Measurements from ENCODE around the gene LKAAEAR1.

DNA sequence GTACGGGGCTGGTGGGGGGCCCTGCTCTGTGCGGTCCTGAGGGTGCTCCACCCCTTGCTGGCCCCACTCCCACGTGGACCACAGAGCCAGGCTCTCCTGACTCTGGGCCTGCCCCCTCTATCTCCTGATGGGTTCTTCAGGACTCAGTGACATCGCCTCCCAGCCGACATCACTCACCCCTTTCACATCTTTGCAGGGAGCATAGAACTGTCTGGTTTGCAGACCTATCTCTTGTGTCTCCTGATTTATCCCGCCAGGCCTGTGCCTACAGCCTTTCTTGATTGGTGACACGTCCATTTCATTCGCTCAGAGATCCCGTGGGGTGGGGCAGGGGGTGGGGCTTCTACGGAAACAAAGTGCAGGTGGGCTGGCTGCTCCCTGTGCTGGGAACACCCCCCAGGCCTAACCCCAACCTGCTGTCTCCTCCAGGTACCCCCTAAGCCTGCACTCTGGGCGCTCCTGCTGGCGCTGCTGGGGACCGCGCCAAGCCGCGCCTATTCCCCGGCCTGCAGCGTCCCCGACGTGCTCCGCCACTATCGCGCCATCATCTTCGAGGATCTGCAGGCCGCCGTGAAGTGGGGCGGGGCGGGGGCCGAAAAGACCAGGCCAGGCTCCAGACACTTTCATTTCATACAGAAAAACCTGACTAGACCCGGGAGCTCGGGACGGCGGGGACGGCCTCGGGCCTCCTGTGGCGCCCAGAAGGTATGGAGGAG is 46.5 kb downstream of the LKAAEAR1 start:
- TF ChIP-seq POLR2A (IDR thresholded peaks at IDR 0.05): no peak
- TF ChIP-seq, protein P1, sequence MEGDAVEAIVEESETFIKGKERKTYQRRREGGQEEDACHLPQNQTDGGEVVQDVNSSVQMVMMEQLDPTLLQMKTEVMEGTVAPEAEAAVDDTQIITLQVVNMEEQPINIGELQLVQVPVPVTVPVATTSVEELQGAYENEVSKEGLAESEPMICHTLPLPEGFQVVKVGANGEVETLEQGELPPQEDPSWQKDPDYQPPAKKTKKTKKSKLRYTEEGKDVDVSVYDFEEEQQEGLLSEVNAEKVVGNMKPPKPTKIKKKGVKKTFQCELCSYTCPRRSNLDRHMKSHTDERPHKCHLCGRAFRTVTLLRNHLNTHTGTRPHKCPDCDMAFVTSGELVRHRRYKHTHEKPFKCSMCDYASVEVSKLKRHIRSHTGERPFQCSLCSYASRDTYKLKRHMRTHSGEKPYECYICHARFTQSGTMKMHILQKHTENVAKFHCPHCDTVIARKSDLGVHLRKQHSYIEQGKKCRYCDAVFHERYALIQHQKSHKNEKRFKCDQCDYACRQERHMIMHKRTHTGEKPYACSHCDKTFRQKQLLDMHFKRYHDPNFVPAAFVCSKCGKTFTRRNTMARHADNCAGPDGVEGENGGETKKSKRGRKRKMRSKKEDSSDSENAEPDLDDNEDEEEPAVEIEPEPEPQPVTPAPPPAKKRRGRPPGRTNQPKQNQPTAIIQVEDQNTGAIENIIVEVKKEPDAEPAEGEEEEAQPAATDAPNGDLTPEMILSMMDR (IDR thresholded peaks at IDR 0.05): no peak
- TF ChIP-seq EP300 (IDR thresholded peaks at IDR 0.05): no peak
- no peak for TF ChIP-seq POLR2AphosphoS5 (IDR thresholded peaks at IDR 0.05)
